NCI-H2081 (cell line): ENCODE results near the gene ZNF45.
"Not testable (repeated sequence)": the region's sequence is repeated elsewhere in the genome, so short reads cannot be mapped to it uniquely, and the experiment has no call there.

ENCODE experiments used
- DNase-seq, 2 experiments: peaks; one replicate each; lab custom pipeline; 2025; lab: John Stamatoyannopoulos, UW

Gene ZNF45

DNA sequence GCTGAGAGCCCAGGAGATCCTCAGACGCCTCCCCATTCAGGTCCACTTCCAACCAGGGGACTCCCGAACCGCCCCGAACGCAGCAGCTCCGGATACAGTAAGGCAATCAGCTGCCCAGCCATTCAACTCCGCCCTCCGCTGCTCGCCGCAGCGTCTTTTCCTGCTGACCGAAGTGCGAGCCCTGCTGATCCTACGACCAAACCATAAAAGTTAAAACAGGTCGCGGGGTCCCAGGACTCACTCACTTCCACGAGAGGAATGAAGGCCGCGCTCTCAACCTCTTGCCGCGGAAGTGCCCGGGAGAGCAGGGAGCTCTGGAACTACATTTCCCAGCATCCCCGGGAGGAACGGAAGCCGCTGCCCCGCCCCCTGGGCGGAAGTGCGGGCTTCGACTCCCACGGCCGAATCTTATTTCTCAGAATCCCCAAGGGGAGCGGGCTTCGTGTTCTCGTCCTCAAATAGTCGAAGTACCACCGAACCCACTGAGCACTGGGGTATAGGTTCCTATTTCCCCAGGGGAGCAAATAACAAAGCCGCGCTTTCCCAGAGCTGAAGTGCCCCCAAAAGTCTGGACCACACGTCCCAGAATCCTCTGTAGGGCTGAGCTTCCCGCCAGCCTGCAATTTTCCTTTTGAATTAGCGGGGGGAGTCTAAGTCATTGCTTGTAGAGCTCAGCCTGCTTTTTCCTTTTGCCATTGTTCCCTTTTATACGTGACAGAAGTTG is at the start of gene ZNF45:
TSS of gene ZNF45 (minus strand) at position 298 of the 724 bp plus-strand sequence. CDS start 13,097 bp downstream, outside the sequence.
- peak; percentile 84 to 90 for DNase-seq

DNA sequence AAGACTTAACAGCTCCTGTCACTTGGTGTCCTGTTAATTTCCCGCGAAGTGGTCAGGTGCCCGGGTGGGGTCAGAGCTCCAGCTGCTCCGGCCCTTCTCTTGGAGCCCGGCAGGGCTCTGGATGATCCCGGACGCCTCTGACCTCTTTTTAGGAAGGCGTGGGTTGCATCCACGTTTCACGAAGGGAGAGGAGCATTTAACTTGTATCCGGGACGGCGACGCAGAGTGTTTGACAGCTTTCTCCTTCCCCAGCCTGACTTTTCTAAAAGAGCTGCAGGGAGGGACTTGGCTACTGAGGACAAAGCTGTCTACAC is 49.6 kb upstream of the ZNF45 start:
- no peak for DNase-seq

DNA sequence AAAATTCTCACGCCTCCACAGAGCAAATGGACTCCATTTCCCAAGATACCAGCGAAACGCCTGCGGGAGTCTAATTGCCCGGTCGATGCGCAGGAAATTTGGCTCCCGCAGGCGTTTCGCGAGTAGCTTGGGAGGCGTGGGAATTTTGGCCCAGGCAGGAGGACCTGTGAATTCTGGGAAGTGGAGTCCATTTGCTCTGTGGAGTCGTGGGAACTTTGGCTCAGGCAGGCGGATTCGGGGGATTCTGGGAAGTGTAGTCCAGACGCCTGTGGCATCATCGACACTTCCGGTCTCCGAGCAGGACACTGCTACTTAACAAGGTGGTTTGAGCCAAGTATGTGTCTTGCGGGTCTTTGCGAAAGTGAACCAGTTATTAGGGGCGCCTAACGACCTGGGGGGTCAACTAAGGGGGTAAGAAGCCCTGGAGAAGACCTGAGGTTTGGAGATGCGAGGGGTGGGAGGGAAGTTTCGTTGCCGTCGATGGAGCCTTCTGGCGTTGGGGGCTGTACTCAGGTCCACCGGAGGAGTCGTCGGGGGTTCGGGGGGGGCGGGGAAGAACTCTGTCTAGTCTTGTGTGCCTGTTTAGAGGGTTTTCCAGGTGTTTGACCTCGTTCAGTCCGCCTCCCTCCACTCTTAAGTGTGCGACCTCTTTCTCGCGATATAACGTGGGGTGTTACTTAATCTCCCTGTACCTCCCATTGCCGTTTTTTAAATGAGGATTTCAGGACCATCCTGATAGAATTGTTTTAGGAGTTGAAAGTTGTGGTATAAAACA is 49.0 kb upstream of the ZNF45 start, which contains the start of gene ZNF155:
TSS of gene ZNF155 (plus strand) at position 277 of the 775 bp plus-strand sequence. CDS start 4,356 bp downstream, outside the sequence.
- DNase-seq, result peak; percentile 96 to 98

DNA sequence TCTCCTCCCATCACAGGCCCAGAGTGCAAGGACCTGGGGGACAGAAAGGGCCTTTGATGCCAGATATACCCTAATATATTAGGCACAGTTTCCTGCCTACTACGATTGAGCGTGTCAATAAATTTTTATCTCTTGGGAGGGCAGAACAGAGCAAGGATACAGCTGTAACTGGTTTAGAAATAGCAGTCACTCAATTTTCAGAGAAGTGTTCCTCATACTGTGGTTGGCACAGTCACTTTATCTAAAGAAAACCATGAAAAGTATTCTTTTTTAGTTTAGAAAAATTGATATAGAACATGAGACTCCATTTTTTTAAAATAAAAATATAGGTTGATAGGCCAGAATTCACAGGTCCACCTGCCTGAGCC is 48.4 kb upstream of the ZNF45 start:
- no peak for DNase-seq

DNA sequence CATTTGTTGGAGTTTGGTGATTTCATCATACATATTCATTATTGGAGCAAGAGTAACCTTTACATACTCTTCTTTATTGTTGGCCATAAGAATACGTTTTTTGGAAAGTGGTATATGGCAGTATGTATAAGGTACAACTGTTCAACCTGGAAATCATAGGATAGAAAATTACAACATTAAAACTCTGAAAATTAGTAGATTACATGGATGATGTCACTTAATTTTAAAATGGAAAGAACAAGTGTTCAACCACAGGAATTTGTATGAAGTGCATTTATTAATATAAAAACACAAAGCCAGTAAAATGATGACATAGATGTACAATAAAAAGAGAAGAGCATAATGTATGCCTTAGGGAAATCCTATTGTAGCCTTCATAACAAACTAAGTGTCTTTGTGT is 41.6 kb upstream of the ZNF45 start:
- DNase-seq, result no peak

DNA sequence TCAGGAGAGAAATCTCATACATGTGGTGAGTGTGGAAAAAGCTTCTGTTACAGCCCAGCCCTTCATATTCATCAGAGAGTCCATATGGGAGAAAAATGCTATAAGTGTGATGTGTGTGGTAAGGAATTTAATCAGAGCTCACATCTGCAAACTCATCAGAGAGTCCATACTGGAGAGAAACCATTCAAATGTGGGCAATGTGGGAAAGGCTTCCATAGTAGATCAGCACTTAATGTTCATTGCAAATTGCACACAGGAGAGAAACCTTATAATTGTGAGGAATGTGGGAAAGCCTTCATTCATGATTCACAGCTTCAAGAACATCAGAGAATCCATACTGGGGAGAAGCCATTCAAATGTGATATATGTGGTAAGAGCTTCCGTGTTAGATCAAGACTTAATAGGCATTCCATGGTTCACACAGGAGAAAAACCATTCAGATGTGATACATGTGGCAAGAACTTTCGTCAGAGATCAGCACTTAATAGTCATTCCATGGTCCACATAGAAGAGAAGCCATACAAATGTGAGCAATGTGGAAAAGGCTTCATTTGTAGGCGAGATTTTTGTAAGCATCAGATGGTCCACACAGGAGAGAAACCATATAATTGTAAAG is 31.1 kb upstream of the ZNF45 start:
- DNase-seq, result no peak

DNA sequence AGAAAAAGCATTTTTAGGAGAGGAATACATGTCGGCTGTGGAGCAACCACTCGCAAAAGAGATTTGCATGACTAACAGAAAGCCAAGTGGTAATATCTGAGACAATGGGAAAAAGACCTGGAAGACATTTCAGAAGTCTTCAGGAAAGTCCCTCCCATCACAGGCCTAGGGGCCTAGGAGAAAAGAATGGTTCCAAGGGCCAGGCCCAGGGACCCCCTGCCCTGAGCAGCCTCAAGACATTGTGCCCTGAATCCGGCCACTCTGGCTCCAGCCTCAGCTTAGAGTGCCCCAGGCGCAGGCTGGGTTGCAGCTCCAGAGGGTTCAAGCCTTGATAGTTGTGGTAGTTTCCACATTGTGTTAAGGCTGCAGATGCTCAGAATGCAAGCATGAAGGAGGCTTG is 25.3 kb upstream of the ZNF45 start:
- no peak for DNase-seq

DNA sequence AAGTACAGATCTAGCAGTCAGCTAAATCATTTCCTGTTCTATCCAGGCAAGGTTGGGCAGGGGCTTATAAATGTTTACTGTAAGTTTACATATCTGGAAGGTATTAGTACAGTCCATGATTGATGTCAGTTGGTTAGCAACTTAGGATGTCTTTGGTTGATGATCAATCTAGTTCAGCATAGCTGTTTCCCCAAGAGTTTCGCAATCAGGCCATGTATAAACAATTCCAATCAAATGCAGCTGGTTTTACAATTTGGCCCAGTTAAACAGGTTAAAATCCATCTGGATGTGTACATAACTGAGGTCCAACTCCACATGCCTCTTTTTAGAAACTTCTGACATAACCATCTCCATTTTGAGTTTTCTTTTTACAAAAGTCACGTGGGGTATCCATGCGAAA is 22.8 kb upstream of the ZNF45 start:
- no peak for DNase-seq

DNA sequence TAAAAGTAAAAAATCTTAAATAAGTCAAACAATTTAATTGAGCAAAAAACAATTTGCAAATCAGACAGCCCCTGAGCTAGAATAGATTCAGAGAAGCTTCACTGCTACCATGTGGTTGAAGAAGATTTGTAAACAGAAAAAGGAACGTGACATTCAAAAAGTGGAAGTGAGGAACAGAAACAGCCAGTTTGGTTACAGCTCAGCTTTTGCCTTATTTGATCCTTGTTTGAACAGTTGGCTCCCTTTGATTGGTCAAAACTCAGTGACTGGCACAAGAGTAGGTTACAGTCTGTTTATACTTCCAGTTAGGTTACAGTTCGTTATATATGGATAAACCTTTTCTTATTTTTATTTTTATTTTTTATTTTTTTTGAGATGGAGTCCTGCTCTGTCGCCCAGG is 21.7 kb upstream of the ZNF45 start:
- DNase-seq, result no peak

DNA sequence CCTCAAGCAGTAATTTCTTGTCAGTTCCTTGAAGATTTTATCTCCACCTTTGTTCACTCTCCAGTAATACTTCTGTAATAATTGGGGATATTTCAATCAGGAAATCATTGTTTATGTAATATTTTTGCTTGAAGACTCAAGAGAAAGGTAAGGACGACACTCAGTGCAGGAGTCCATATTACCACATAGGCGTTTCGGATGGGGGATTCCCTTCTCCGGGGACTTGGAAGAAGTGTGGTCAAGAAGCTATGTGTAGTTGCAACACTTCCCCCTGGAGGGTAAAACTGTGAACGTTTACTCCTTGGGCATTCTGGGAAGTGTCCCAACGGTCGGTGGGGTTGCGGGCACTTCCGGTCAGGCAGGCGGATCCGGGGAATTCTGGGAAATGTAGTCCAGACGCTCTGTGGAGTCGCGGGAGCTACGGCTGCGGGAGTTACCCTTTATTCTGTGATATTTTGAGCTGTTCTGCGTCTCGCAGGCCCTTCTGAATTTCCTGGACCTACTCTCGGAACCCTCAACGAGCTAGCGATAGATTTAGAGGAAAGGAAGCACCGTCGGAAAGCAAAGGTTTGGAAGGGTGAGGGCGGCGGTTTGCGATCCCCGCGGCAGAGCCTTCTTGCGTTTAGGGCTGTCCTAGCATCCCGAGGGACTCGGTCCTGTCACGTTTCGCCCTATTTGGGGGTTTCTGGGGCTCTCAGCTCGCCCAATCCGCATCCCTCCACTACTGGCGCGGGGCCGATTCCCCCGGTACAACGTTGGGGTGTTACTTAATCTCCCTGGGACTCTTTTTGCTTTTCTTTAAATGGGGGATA is 16.0 kb upstream of the ZNF45 start, which contains the start of gene ZNF221:
TSS of gene ZNF221 (plus strand) at position 395 of the 812 bp plus-strand sequence. CDS start 11,499 bp downstream, outside the sequence.
- DNase-seq, result peak; percentile 90 to 94

DNA sequence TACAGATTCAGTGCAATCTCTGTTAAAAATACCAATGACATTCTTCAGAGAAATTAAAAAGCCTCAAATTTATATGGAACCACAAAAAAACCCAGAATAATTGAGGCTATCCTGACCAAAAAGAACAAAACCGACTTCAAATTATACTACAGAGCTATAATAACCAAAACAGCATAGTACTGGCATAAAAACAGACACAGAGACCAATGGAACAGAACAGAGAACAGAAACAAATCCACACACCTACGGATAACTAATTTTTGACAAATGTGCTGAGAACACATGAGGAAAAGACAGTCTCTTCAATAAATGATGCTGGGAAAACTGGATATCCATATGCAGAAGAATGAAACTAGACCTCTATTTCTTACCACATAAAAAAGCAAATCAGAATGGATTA is 14.7 kb upstream of the ZNF45 start:
- not testable (repeated sequence) for DNase-seq

DNA sequence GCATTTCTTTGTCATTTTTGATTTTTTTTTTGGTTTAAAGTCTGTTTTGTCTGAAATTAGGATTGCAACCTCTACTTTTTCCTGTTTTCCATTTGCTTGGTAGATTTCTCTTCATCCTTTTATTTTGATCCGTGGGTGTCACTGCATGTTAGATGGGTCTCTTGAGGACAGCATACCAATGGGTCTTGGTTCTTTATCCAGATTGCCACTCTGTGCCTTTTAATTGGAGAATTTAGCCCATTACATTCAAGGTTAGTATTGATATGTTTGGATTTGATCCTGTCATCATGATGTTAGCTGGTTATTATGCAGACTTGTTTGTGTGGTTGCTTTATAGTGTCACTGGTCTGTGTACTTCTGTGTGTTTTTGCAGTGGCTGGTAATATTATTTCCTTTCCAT is 12.3 kb upstream of the ZNF45 start:
- DNase-seq, result not testable (repeated sequence)

DNA sequence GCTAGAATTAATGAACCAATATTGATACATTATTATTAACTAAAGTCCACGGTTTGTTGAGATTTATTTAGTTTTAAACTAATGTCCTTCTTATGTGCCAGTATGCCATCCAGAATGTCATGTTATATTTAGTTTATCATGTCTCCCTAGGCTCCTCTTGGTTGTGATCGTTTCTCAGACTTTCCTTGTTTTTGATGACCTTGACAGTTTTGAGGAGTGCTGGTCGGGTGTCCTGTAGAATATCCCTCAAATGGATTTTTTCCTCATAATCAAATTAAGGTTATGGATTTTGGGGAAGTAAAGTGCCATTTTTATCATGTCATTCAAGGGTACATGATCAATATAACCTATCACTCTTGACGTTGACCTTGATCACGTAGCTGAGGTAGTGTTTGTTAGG is 6.1 kb upstream of the ZNF45 start:
- DNase-seq, result no peak

DNA sequence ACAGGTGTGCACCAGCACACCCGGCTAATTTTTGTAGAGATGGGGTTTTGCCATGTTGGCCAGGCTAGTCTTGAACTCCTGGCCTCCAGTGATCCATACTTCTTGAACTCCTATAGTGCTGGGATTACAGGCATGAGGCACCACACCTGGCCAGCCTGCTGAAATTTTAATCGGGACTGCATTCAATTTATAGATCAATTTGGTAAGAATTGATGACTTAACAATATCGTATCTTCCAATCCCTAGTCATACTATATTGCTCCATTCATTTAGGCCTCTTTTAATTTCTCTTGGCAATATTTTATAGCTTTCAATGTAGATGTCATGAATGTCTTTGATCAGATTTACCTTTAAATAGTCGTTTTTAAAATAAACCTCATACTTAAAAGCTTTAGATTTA is 5.6 kb upstream of the ZNF45 start:
- no peak for DNase-seq

DNA sequence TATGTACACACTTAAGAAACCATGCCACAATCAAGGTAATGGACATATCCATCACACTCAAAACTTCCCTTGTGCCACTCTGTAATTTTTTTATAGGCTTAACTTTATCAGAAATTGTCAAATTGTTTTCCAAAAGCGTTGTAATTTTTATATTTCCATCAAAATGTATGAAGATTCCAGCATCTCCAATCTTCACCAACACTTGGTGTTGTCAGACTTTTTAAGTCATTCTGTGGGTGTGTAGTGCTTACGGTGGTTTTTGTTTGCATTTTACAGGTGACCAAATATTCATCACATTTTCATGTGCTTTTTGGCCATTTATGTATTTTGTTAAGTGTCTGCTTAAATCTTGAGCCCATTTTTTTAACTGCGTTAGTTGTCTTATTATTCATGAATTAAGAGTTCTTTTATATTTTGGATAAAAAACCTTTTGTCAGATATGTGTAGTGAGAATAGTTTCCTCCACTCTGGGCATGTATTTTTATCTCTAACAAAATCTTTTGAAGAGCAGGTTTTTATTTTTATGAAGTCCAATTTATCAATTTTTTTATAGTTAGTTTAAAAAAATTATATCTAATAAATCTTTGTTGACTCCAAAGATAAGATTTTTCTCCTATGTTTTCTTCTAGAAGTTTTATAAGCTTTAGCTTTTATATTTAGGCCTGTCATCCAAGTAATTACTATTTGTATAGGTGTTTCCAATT is 4.6 kb upstream of the ZNF45 start:
- no peak for DNase-seq

DNA sequence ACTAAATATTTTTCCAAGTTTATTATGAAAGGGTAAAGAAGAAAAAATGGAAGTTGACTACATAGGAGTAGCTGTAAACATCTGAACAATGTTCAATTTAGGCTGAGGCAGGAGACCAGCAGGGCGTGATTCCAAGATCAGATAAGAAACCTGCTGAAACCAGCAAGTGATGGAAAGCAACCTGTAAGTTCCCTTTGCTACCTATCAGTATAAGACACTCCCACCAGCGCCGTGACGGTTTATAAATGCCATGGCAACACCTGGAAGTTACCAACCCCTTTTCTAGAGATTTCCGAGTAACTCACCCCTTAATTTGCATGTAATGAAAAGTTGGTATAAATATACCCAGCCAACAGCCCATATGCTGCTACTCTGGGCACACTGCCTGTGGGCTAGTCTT is 1.1 kb upstream of the ZNF45 start:
- no peak for DNase-seq

DNA sequence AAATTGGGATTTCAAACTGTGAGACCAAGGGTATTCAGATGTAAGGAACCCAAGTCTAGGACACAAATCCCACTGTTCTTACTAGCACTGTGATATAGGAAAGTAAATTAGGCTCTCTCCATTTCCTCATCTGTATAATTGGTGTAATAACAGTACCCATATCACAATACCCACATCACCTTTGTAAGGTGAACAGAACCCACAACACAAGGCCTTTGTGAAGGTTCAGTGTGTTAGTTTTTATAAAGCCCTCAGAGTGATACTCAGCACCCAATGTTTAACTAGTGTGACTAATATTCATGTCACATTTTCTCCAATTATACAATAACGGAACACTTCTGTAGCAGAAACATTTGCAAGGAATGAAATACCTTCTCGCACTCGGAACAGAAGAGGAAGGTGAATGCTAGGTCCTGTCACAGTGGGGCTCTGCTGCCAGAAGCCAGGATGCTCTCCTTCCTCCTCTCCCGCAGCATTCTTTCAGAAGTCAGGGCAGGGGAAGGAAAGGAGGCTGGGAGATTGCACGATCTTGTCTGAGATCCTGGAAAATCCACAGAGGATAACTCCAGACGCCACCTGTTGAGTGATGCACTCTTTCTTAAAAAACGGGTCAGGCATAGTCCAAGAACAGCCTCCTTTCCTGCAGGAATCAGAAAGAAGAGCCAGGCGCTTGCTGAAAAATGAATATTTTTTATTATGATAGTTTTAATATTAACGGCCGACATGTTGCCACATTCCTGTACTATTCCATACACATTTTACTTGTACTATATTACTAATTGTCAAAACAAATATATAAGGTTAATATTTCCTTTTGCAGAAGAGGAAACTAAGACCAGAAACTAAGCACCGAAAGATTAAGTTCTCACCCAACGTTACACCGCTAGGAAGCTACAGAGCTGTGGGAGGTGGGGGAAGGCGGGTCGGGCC is 762 bp downstream of the ZNF45 start:
- no peak for DNase-seq

DNA sequence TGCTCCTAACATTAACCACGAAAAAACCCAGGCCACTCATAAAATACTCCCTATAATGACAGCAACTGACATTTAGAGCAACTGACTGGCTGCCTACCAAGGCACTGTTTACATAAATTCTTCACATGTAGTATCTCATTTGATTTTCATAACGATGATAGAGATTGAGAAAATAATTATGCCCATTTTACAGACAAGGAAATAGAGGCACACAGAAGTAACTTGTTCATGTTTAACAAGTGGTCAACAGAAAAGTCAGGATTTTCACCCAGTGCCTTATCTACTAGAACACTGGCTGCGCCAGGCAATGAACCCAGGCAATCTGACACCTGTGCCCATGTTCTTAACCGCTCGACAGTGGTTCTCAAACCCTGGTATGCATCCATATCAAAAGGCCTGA is 6.3 kb downstream of the ZNF45 start:
- no peak for DNase-seq

DNA sequence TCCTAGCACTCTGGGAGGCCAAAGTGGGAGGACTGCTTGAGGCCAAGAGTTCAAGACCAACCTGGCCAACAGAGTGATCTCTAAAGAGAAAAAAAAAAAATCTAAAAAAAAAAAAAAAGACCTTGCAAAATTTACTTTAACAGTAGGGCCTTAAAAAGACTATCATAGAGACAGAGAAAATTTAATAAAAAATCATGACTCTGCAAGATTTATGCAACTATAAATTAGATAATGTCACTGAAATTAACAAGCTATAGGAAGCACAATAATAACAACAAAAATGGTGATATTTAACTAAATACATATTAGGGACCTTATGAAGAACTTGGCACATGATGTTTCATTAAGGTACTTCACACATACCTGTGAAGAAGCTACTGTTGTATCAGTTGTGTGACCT is 11.2 kb downstream of the ZNF45 start:
- no peak for DNase-seq

DNA sequence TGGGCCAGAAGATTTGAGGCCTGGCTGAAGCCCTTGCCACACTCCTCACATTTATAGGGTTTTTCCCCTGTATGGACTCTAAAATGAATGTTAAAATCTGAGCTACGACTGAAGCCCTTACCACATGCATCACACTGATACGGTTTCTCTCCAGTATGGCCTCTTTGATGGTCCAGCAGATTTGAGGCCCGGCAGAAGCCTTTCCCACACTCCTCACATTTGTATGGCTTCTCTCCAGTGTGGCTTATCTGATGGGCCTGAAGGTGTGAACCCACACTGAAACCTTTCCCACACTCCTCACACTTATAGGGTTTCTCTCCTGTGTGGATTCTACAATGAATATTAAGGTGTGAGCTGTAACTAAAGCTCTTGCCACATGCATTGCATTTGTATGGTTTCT is 21.0 kb downstream of the ZNF45 start:
- no peak for DNase-seq
